Fibroblast of pulmonary artery (primary cell): ENCODE data around the gene DAPP1.

Source experiments
- DNase-seq: peaks from one replicate; pipeline ENCODE4 v3.0.0-alpha.2; 2010; ENCODE audit warnings: low read depth
- H3K4me3 ChIP-seq: replicated peaks from 2 replicates; pipeline ENCODE4 v1.5.1; 2011; ENCODE audit warnings: low read depth, mild to moderate bottlenecking, control low read depth, low read length, moderate library complexity
- TF ChIP-seq, protein P1 (sequence below): IDR thresholded peaks from 2 replicates; pipeline ENCODE4 v1.5.1; 2011; ENCODE audit warnings: mild to moderate bottlenecking, control low read depth, low read length, inconsistent platforms; ENCODE audit errors: missing control alignments

Gene DAPP1

DNA sequence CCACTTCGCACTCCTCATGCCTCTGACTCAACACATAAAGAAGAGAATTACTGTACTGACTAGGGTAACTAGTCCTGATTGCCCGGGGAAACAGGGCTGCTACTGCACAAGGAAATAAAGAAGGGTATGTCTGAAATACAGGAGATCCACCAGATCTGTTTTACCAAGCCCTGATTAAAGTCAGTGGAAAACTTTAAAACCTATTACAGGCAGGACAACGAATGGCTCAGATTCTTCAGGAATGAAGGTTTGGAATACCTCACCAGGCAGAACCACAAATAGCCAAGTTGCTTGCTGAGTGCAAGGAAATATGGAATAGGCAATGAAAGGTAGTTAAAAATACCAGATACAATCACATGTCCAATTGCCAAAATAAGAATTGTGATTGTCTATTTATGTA, 60.3 kb downstream of the DAPP1 start:
- no peak overlapping the region for H3K4me3 ChIP-seq
- TF ChIP-seq, protein P1, sequence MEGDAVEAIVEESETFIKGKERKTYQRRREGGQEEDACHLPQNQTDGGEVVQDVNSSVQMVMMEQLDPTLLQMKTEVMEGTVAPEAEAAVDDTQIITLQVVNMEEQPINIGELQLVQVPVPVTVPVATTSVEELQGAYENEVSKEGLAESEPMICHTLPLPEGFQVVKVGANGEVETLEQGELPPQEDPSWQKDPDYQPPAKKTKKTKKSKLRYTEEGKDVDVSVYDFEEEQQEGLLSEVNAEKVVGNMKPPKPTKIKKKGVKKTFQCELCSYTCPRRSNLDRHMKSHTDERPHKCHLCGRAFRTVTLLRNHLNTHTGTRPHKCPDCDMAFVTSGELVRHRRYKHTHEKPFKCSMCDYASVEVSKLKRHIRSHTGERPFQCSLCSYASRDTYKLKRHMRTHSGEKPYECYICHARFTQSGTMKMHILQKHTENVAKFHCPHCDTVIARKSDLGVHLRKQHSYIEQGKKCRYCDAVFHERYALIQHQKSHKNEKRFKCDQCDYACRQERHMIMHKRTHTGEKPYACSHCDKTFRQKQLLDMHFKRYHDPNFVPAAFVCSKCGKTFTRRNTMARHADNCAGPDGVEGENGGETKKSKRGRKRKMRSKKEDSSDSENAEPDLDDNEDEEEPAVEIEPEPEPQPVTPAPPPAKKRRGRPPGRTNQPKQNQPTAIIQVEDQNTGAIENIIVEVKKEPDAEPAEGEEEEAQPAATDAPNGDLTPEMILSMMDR: no peak
- no peak for DNase-seq

DNA sequence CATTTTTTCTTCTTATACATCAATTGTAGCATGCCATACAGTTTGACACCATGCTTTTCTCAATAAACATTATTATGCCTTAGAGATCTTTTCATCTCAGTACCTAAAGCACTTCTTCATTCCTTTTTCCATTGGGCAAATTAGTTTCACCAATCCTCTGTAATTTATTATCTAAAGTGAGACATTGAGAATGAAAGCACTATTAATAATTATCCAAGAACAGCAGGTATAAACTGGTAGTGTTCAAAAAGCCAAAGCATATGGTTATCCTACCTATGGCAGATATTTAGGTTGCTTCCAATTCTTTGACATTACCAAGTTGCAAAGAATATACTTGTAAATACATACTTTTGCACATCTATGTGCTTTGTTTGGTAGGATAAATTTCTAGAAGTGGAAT, 62.0 kb downstream of the DAPP1 start:
- DNase-seq: no peak
- H3K4me3 ChIP-seq: no peak overlapping the region
- TF ChIP-seq, protein P1: no peak

DNA sequence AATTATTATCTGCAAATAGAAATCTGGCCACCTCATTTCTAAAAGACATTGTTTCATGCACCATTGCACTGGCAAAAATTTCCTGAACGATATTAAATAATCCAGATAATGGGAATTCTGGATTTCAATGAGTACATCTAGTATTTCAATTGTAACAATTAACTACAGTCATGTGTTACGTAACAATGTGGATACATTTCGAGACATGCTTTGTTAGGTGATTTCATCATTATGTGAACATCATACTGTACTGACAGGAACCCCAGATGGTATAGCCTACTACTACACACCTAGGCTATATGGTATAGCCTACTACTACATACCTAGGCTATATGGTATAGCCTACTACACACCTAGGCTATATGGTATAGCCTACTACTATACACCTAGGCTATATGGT, 62.8 kb downstream of the DAPP1 start:
- no peak overlapping the region for H3K4me3 ChIP-seq
- TF ChIP-seq, protein P1: no peak
- peak; percentile 34 for DNase-seq

DNA sequence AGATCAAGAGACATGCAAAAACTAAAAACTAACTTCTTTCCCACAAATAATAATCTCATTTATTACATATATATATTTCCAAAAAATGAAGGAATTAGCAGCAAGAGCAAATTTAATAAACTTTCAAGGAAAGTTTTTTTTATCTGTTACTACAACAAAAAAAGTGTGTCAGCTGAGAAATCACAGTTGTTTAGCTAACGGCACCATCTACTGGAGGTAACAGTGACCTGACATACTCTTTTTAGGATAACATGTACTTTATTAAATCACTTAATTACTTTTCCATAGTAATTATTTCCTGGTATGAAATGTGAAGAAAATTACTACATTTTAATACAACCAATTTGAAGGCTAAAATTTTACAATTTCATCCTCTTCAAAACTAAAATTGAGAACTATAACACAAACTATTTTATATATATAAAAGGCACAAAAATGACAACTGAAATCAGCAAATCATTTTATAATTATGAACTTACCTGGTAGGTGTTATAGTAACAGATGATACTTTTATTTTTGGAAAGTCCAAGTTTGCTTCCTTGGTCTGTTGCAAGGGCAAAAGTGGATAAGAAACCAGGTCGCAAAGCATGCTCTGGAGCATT, 68.5 kb downstream of the DAPP1 start:
- peak; percentile 65 for DNase-seq
- TF ChIP-seq, protein P1: peak; percentile 53
- no peak overlapping the region for H3K4me3 ChIP-seq

DNA sequence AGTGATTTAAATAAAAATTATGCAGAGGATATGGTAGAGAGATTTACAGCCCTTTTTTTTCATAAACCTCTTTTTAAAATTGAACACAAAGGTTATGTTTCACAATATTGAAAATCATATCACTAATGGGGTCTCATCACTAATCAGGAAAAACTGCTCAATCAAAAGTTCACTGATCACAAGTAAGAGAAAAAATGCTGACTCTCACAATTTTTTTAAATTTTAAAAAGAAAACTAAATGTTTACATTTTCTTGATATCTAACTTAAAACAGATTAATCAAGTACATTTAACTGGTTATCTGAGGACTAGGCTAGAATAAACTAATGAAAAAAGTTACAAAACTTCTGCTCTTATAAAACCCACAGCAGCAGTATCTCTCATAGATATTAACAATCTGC, 69.1 kb downstream of the DAPP1 start:
- DNase-seq: no peak
- H3K4me3 ChIP-seq: no peak overlapping the region
- TF ChIP-seq, protein P1: no peak

DNA sequence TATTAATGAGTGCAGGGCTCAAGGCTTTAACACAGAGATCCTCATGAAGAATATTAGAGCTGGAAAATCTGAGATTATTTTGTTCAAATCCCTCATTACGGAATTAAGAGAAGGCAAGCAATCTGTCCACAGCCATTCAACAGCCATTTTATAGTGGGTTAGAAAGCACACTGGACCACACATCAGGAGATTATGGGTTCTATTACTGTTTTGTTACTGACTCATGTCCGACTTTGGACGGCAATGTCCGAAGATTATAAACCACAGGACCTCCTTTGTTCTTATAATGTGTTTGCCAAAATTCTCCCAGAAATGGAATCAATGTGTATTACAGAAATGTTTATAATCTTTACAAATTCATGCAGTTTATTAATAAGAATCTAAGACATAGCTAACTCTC, 69.5 kb downstream of the DAPP1 start:
- TF ChIP-seq, protein P1: no peak
- DNase-seq: peak; percentile 55

DNA sequence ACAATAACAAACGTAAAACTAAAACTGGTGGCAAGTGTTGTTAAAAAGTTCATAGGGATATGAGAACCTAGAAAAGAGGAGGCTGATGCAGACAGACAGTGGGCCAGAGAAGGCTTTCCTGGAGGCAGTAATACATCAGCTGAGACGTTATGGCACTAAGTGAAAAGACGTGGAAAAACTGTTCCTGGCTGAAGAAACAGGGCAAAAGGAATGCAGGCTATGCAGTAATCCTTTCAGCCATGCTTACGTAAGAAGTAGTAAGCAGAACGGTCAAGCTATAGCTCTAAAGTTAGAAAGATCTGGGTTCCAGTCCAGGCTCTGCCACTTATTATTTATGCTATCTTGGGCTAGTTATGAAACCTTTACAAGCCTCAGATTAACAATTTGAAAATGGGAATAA, 71.2 kb downstream of the DAPP1 start:
- TF ChIP-seq, protein P1: no peak
- no peak overlapping the region for H3K4me3 ChIP-seq
- peak; percentile 37 for DNase-seq

More for the DNA sequence above, 69.5 kb downstream of the DAPP1 start:
- no peak overlapping the region for H3K4me3 ChIP-seq
